ENCODE measurements around the gene BPTF. TPM values are rescaled to one million over a fixed set of nuclear protein-coding genes. Genes with fewer than 3 reads are reported as not detected.

The BPTF gene
- total and polyA plus RNA-seq, 2 of the 8 experiments (the other 6 are each of a cell fraction or from before 2014, with no cell fraction given), result 107 to 228 TPM

DNA sequence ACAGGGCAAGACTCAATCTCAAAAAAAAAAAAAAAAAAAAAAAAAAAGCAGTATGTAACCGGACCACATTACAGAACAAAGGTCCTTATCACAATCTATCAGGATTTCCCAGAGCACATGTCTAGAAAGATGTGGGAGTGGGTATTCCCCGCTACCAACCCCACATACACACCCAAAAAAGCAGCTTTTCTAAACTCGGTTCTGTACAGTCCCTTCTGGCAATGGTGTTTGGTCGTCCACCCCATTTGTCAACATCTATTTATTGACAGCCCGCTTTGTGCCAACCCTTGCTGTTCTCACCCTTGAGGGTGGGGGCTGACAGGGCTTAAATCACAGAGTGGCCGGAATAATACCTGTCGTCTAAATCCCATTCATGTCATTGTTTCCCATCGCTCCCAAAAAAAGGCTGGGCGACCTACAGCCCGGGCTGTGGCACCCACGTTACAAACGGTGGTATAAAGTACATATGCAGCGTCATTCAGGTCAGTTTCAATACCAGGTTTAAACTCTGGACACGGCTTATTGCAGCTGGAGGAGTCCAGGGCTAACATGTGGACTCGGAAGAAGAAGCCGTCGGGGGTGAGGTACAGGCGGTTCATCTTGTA lies 167.3 kb downstream of the BPTF start:
- no peak overlapping the region for H3K56ac ChIP-seq (replicated peaks; ENCODE audit: insufficient read length, low read depth, low read length)
- no peak overlapping the region; the same call in 1 of the 2 replicates for H2BK12ac ChIP-seq (ENCODE audit: low read depth, low read length)
- no peak overlapping the region for H2BK20ac ChIP-seq (ENCODE audit: low read length)
- H3K4me1 ChIP-seq (replicated peaks in 1 of 4; ENCODE audit: control insufficient read depth in 3 of 4, insufficient read depth in 4 of 4, low read length in 3 of 4), result peaks cover 0 to 13% (median 7%) of the 10 kb centered on the region in 4 experiments; a peak in 4 of 7 replicates
- H3K9ac ChIP-seq (replicated peaks in 1 of 4; ENCODE audit: extremely low read depth in 1 of 4, low read depth in 3 of 4, low read length in 3 of 4), result peak overlapping the region; percentile 72 to 81 (median 76)
- 27% methylated on average over 18 of the region's 18 CpGs; no CpG with 5 or more reads in 1 of the 2 experiments for WGBS, 2 experiments (ENCODE audit: extremely low coverage in 1 of 2, insufficient coverage in 1 of 2, insufficient read length in 1 of 2, insufficient replicate concordance in 2 of 2, low coverage in 1 of 2, low lambda C conversion rate in 2 of 2, missing lambda C conversion rate in 1 of 2)
- peaks cover 9% of the 10 kb centered on the region; the same call in 1 of the 2 replicates for H3K23me2 ChIP-seq (ENCODE audit: low read depth, low read length)
- FAIRE-seq, result no peak
- H3K79me1 ChIP-seq (ENCODE audit: low read depth, low read length), result no peaks in the 10 kb centered on the region
- H4K20me1 ChIP-seq (replicated peaks in 1 of 2; ENCODE audit: control insufficient read depth in 1 of 2, insufficient read depth in 2 of 2, low read length in 2 of 2), result no peaks in the 10 kb centered on the region
- peak overlapping the region; percentile 91 for H3K18ac ChIP-seq (ENCODE audit: extremely low read depth, low read length)
- peak overlapping the region; percentile 95 for H4K8ac ChIP-seq (ENCODE audit: extremely low read depth, insufficient read depth, low read length)
- no peak overlapping the region for H2BK120ac ChIP-seq (replicated peaks; ENCODE audit: low read depth, low read length)
- TF ChIP-seq, protein P1, sequence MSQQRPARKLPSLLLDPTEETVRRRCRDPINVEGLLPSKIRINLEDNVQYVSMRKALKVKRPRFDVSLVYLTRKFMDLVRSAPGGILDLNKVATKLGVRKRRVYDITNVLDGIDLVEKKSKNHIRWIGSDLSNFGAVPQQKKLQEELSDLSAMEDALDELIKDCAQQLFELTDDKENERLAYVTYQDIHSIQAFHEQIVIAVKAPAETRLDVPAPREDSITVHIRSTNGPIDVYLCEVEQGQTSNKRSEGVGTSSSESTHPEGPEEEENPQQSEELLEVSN (IDR thresholded peaks at IDR 0.05), result no peak
- 0 out of 4 replicates have a peak, but pooled peaks of 1 of the 2 experiments have one; percentile 37 for TF ChIP-seq SIN3A (conservative IDR thresholded peaks at IDR 0.05 in 1 of 2, IDR thresholded peaks at IDR 0.05 in 1 of 2; ENCODE audit: low read depth in 1 of 2, low read length in 2 of 2)
- peak; percentile 75 for TF ChIP-seq SAP30 (IDR thresholded peaks at IDR 0.05; ENCODE audit: insufficient read depth, insufficient replicate concordance, low read length)
- H3K4me2 ChIP-seq (ENCODE audit: insufficient read depth in 1 of 2, low read depth in 2 of 2, low read length in 2 of 2), result peak overlapping the region; percentile 83 to 92
- no peak overlapping the region for H3K14ac ChIP-seq (ENCODE audit: insufficient read length)
- peaks cover 0 to 21% (median 10%) of the 10 kb centered on the region in 4 experiments; a peak in 6 of 7 replicates for H3K27me3 ChIP-seq (replicated peaks in 1 of 4; ENCODE audit: control insufficient read depth in 3 of 4, extremely low read depth in 1 of 4, insufficient read depth in 3 of 4, low read length in 3 of 4)
- peak overlapping the region; percentile 75; the same call in 1 of the 2 replicates for H2BK5ac ChIP-seq (ENCODE audit: low read depth, low read length)
- H3K9me3 ChIP-seq (ENCODE audit: insufficient read depth in 2 of 2, low read depth in 1 of 2, low read length in 1 of 2), result no peaks in the 10 kb centered on the region
- H2BK15ac ChIP-seq (ENCODE audit: low read length), result no peak overlapping the region
- H3K79me2 ChIP-seq (ENCODE audit: control insufficient read depth in 1 of 2, insufficient read depth in 2 of 2, low read length in 2 of 2), result no peaks in the 10 kb centered on the region
- H3K23ac ChIP-seq (ENCODE audit: insufficient read length), result no peak overlapping the region
- H4K5ac ChIP-seq (ENCODE audit: insufficient read length, low read depth, low read length), result no peak overlapping the region
- DNase-seq (ENCODE audit: low read depth in 1 of 2, low spot score in 2 of 2), result no peak
- no peak overlapping the region for H2AK5ac ChIP-seq (ENCODE audit: low read depth, low read length)
- peak overlapping the region; percentile 90 for H2AFZ ChIP-seq (ENCODE audit: low read length)
- H3K36me3 ChIP-seq (ENCODE audit: control insufficient read depth in 2 of 4, insufficient read depth in 4 of 4, low read length in 3 of 4), result no peaks in the 10 kb centered on the region
- H3K4me3 ChIP-seq (ENCODE audit: extremely low read depth in 1 of 4, insufficient read depth in 2 of 4, low read depth in 3 of 4, low read length in 4 of 4), result peak overlapping the region; percentile 84 to 95 (median 86)
- no peak overlapping the region for H3K4ac ChIP-seq (replicated peaks; ENCODE audit: insufficient read length, low read depth, low read length)
- no peak overlapping the region for H4K91ac ChIP-seq (replicated peaks; ENCODE audit: insufficient read length, low read length)
- peak overlapping the region; percentile 66; the same call in 1 of the 2 replicates for H3K27ac ChIP-seq (ENCODE audit: low read depth, low read length)
- POLR2A ChIA-PET (ENCODE audit: partially characterized antibody), result interaction anchor here (0.6 to 1.9 kb wide), 5 partner anchors 10 to 47 kb away, joined by 3 to 13 read pairs (median 4); no protein-coding TSS in a partner anchor
- CTCF ChIA-PET (ENCODE audit: partially characterized antibody), result interaction anchor here (1.4 kb wide), 1 partner anchor 18 kb away, joined by 4 read pairs; no protein-coding TSS in a partner anchor
